Measurements from ENCODE around the gene DUSP12.
"Not testable (repeated sequence)": the region's sequence is repeated elsewhere in the genome, so short reads cannot be mapped to it uniquely, and the experiment has no call there.

DUSP12 gene

GRCh38 chr1:161720956-161721737 is 28.4 kb upstream of the DUSP12 start, which contains the start of gene FCRLB:
Gene FCRLB, plus strand, starts transcription at chr1:161721544. Its CDS starts 1,129 bp downstream, at chr1:161722673.
- Mint-ChIP-seq H3K4me3 (peak within 1 kb of the TSS in 1 of 3 experiments; percentile 19), H3K36me3 (ENCODE audit: low read depth) (no peaks in the 10 kb centered on the region), H3K9me3 (no peaks in the 10 kb centered on the region), H3K27me3 (ENCODE audit: low read depth) (peaks cover 49% of the 10 kb centered on the region), H3K4me1 (peaks cover 5% of the 10 kb centered on the region), H3K27ac (no peak within 1 kb of the TSS)
- TF ChIP-seq CTCF (IDR thresholded peaks at IDR 0.05; ENCODE audit: unreplicated experiment in 3 of 3) = no peak

- Mint-ChIP-seq H3K9me3 (no peaks in the 10 kb centered on the region), H3K4me1 (peaks cover 5% of the 10 kb centered on the region), H3K36me3 (ENCODE audit: low read depth) (no peaks in the 10 kb centered on the region), H3K27ac (no peak overlapping the region), H3K4me3 (peak overlapping the region in 1 of 3 experiments; percentile 19), H3K27me3 (ENCODE audit: low read depth) (peaks cover 48% of the 10 kb centered on the region)
- no peak for TF ChIP-seq CTCF (IDR thresholded peaks at IDR 0.05; ENCODE audit: unreplicated experiment in 3 of 3)
Observed at GRCh38 chr1:161721738-161722343, 27.7 kb upstream of the DUSP12 start.

GRCh38 chr1:161722406-161722805 is 27.2 kb upstream of the DUSP12 start:
- Mint-ChIP-seq H3K9me3 (no peaks in the 10 kb centered on the region), H3K27me3 (ENCODE audit: low read depth) (peaks cover 48% of the 10 kb centered on the region), H3K27ac (no peak overlapping the region), H3K4me1 (peaks cover 5% of the 10 kb centered on the region), H3K36me3 (ENCODE audit: low read depth) (no peaks in the 10 kb centered on the region), H3K4me3 (no peak overlapping the region)
- TF ChIP-seq CTCF (IDR thresholded peaks at IDR 0.05; ENCODE audit: unreplicated experiment in 3 of 3) = no peak

- Mint-ChIP-seq H3K27ac (no peak overlapping the region), H3K36me3 (ENCODE audit: low read depth) (no peaks in the 10 kb centered on the region), H3K27me3 (ENCODE audit: low read depth) (peaks cover 52% of the 10 kb centered on the region), H3K4me1 (peaks cover 5% of the 10 kb centered on the region), H3K9me3 (no peaks in the 10 kb centered on the region), H3K4me3 (peak overlapping the region; percentile 50 to 72 (median 66))
- TF ChIP-seq CTCF (IDR thresholded peaks at IDR 0.05; ENCODE audit: unreplicated experiment in 3 of 3) = no peak
Observed at GRCh38 chr1:161723459-161724141, 26.0 kb upstream of the DUSP12 start.

- not testable (repeated sequence) for H3K9me3 Mint-ChIP-seq
Observed at GRCh38 chr1:161725258-161725907, 24.2 kb upstream of the DUSP12 start.

More at GRCh38 chr1:161725258-161725907, 24.2 kb upstream of the DUSP12 start:
- Mint-ChIP-seq H3K27ac (peak overlapping the region; percentile 76 to 96 (median 91)), H3K27me3 (ENCODE audit: low read depth) (peaks cover 55% of the 10 kb centered on the region), H3K4me3 (peak overlapping the region; percentile 93 to 96 (median 96))
- H3K36me3 Mint-ChIP-seq (ENCODE audit: low read depth); H3K4me1 Mint-ChIP-seq: not testable (repeated sequence)

Measured in nephron (organoid).